ENCODE measurements around the gene SNX33. TPM values are rescaled to one million over a fixed set of nuclear protein-coding genes. Genes with fewer than 3 reads are reported as not detected.
"Not testable (repeated sequence)": the region's sequence is repeated elsewhere in the genome, so short reads cannot be mapped to it uniquely, and the experiment has no call there.

Gene SNX33
- total and polyA plus RNA-seq, 5 experiments from 2014 or later: 0.05 to 1.7 (median 0.44) TPM

DNA sequence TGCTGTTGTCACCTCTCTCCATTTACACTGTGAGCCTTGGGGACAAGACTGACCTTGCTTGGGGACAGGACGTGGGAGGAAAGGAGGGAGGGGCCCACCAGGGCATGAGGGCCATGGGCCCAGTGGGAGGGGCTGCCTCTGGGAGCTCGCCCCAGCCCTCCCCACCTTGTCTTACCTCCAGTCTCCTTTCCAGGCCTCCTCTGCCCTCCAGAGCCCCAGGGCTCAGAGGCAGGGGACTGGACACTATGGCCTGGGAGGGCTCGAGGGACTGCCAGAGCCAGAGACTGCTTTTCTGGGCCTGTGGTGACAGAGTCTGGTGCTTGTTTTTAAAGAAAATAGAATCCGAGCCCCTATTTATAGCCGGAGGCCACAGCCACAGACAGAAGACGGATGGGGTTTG lies 54.7 kb downstream of the SNX33 start:
- DNase-seq: no peak
- H3K4me1 Mint-ChIP-seq: peaks cover 5 to 29% (median 10%) of the 10 kb centered on the region in 4 donors
- ATAC-seq: no peak
- peaks cover 0 to 3% (median 0%) of the 10 kb centered on the region in 5 donors for H3K27me3 Mint-ChIP-seq
- H3K27ac Mint-ChIP-seq: peak overlapping the region in 1 of 10 donors; percentile 11
- no peaks in the 10 kb centered on the region for H3K9me3 Mint-ChIP-seq
- H3K4me3 Mint-ChIP-seq: no peak overlapping the region
- POLR2A ChIA-PET: no interaction called here
- no peaks in the 10 kb centered on the region for H3K36me3 Mint-ChIP-seq

GRCh38 chr15:75703440-75704262 lies 55.9 kb downstream of the SNX33 start:
- peaks cover 5 to 29% (median 8%) of the 10 kb centered on the region in 4 donors for H3K4me1 Mint-ChIP-seq

DNA sequence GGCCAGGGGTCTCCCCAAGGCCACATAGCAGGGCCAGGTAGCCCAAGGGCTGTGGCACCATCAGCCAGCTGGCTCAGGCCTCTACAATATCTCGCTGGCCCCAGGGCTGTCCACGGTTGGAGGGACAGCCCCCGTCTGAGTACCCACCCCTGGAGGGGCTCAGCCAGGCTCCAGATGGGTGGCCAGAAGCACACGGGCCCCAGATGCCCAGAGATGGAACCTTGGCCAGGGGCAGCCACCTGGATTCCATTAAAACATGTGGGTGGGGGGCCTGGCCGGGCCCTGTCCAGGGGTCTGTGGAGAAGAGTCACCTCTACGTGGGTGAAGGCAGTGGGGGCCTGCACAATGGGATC lies 56.5 kb downstream of the SNX33 start:
- H3K36me3 Mint-ChIP-seq: no peaks in the 10 kb centered on the region
- POLR2A ChIA-PET: no interaction called here
- H3K27ac Mint-ChIP-seq: no peak overlapping the region
- no peaks in the 10 kb centered on the region for H3K9me3 Mint-ChIP-seq
- H3K4me3 Mint-ChIP-seq: no peak overlapping the region
- no peak for ATAC-seq
- DNase-seq: no peak
- H3K4me1 Mint-ChIP-seq: peaks cover 2 to 25% (median 6%) of the 10 kb centered on the region in 4 donors
- H3K27me3 Mint-ChIP-seq: no peaks in the 10 kb centered on the region

More at GRCh38 chr15:75703440-75704262, 55.9 kb downstream of the SNX33 start:
- H3K36me3 Mint-ChIP-seq, H3K9me3 Mint-ChIP-seq, ATAC-seq, H3K27ac Mint-ChIP-seq, POLR2A ChIA-PET, DNase-seq, H3K27me3 Mint-ChIP-seq, H3K4me3 Mint-ChIP-seq: not testable (repeated sequence)

GRCh38 chr15:75704618-75705017 lies 56.9 kb downstream of the SNX33 start:
- Mint-ChIP-seq H3K27ac (no peak overlapping the region), H3K27me3 (no peaks in the 10 kb centered on the region), H3K9me3 (no peaks in the 10 kb centered on the region), H3K4me1 (peaks cover 0 to 21% (median 3%) of the 10 kb centered on the region in 4 donors), H3K4me3 (no peak overlapping the region), H3K36me3 (no peaks in the 10 kb centered on the region)
- DNase-seq: no peak
- POLR2A ChIA-PET: no interaction called here
- ATAC-seq: no peak

DNA sequence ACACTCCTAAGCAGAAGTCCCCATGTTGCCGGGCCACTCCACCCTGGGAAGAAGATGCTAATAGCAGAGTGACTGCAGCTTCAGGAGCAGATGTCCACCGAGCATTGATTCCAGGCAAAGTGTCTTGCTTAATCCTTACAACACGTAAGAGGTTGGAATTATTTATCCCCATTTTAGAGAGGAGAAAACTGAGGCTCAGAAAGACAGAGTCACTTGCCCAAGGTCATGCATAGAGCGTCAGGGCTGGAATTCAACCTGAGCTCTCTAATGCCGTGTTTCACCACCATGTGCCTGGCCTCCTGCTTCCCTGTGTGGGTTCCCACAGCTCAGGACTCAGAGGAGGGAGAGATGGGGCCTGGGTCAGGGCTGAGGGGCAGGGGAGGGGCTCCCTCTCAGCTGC lies 57.7 kb downstream of the SNX33 start:
- not testable (repeated sequence) for H3K9me3 Mint-ChIP-seq
- peak overlapping the region in 1 of 10 donors; percentile 56 for H3K27ac Mint-ChIP-seq

GRCh38 chr15:75705854-75706681 lies 58.4 kb downstream of the SNX33 start:
- ATAC-seq: no peak
- no peak overlapping the region for H3K4me3 Mint-ChIP-seq
- no peaks in the 10 kb centered on the region for H3K9me3 Mint-ChIP-seq
- peak overlapping the region in 4 of 10 donors; percentile 5 to 80 (median 42) for H3K27ac Mint-ChIP-seq
- H3K36me3 Mint-ChIP-seq: no peaks in the 10 kb centered on the region
- DNase-seq: no peak
- POLR2A ChIA-PET: no interaction called here
- H3K27me3 Mint-ChIP-seq: no peaks in the 10 kb centered on the region
- H3K4me1 Mint-ChIP-seq: peaks cover 0 to 10% (median 0%) of the 10 kb centered on the region in 4 donors

More for the DNA sequence above, 57.7 kb downstream of the SNX33 start:
- POLR2A ChIA-PET, DNase-seq, H3K27me3 Mint-ChIP-seq, ATAC-seq, H3K36me3 Mint-ChIP-seq, H3K4me3 Mint-ChIP-seq: not testable (repeated sequence)
- peaks cover 0 to 15% (median under 1%) of the 10 kb centered on the region in 4 donors for H3K4me1 Mint-ChIP-seq

GRCh38 chr15:75706682-75706954 lies 58.9 kb downstream of the SNX33 start:
- ATAC-seq: no peak
- no peaks in the 10 kb centered on the region for H3K9me3 Mint-ChIP-seq
- DNase-seq: no peak
- no peaks in the 10 kb centered on the region for H3K36me3 Mint-ChIP-seq
- no peak overlapping the region for H3K4me3 Mint-ChIP-seq
- H3K4me1 Mint-ChIP-seq: peaks cover 0 to 7% (median 0%) of the 10 kb centered on the region in 4 donors
- POLR2A ChIA-PET: no interaction called here
- H3K27ac Mint-ChIP-seq: peak overlapping the region in 2 of 10 donors; percentile 56 to 80
- H3K27me3 Mint-ChIP-seq: peaks cover 0 to 3% (median 2%) of the 10 kb centered on the region in 5 donors

DNA sequence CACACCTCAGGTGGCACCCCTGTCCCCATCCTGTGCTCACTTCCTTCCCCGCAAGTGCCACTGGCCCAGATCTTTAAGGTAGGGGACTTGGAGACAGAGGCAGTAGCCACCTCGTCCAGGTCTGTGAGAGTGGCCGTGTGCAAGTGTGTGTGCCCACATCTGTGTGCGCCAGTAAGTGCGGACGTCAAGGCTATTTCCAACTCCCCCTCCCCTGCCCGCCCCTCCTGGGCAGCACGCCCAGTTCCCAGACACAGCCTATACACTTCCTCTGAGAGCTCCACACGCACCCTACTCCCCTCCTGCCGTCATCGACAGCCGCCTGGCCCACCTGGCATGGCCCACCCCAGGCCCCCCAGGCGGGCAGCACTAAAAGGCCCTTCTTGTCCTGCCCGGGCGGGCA lies 61.7 kb downstream of the SNX33 start:
- H3K27me3 Mint-ChIP-seq: peaks cover 7 to 18% (median 13%) of the 10 kb centered on the region in 5 donors
- H3K36me3 Mint-ChIP-seq, POLR2A ChIA-PET, H3K9me3 Mint-ChIP-seq, H3K4me3 Mint-ChIP-seq, H3K27ac Mint-ChIP-seq, H3K4me1 Mint-ChIP-seq, ATAC-seq, DNase-seq: not testable (repeated sequence)

- H3K9me3 Mint-ChIP-seq, H3K4me1 Mint-ChIP-seq, ATAC-seq, POLR2A ChIA-PET, H3K4me3 Mint-ChIP-seq, H3K27ac Mint-ChIP-seq, DNase-seq, H3K36me3 Mint-ChIP-seq: not testable (repeated sequence)
- H3K27me3 Mint-ChIP-seq: peaks cover 7 to 20% (median 13%) of the 10 kb centered on the region in 5 donors
These were observed 63.2 kb downstream of the SNX33 start for GRCh38 chr15:75710874-75711273.

- H3K4me3 Mint-ChIP-seq: peak overlapping the region in 1 of 10 donors; percentile 6
- H3K9me3 Mint-ChIP-seq, H3K27ac Mint-ChIP-seq, ATAC-seq, H3K4me1 Mint-ChIP-seq, DNase-seq, H3K36me3 Mint-ChIP-seq, POLR2A ChIA-PET: not testable (repeated sequence)
- peaks cover 7 to 20% (median 13%) of the 10 kb centered on the region in 5 donors for H3K27me3 Mint-ChIP-seq
These were observed 63.8 kb downstream of the SNX33 start for GRCh38 chr15:75711495-75711894.

Other genes with a start within 250 kb of the SNX33 start
- 100 to 1,000 TPM; 130 to 137 TPM for gene SIN3A, start 196.2 kb upstream of the SNX33 start, total RNA-seq
- gene SIN3A, start 196.2 kb upstream of the SNX33 start, polyA plus RNA-seq: 10 to 100 TPM; 12.4 to 17.0 (median 12.7) TPM
- 10 to 100 TPM; 10.1 to 14.0 TPM for gene PTPN9, start 68.6 kb upstream of the SNX33 start, total RNA-seq
- gene PTPN9, start 68.6 kb upstream of the SNX33 start, polyA plus RNA-seq: 10 to 100 TPM; 12.9 to 19.6 (median 18.2) TPM
- gene SNUPN, start 22.2 kb upstream of the SNX33 start, total RNA-seq: 10 to 100 TPM; 22.8 to 25.0 TPM
- gene SNUPN, start 22.2 kb upstream of the SNX33 start, polyA plus RNA-seq: 10 to 100 TPM; 20.1 to 33.7 (median 21.7) TPM
- 10 to 100 TPM; 94.3 to 95.7 TPM for gene IMP3, start 7.7 kb upstream of the SNX33 start, total RNA-seq
- 100 to 1,000 TPM; 199 to 256 (median 238) TPM for gene IMP3, start 7.7 kb upstream of the SNX33 start, polyA plus RNA-seq
- not detected for gene CSPG4, start 64.9 kb downstream of the SNX33 start, total RNA-seq
- not detected for gene CSPG4, start 64.9 kb downstream of the SNX33 start, polyA plus RNA-seq
- 10 to 100 TPM; 26.3 to 27.3 TPM for gene UBE2Q2, start 195.5 kb downstream of the SNX33 start, total RNA-seq
- gene UBE2Q2, start 195.5 kb downstream of the SNX33 start, polyA plus RNA-seq: 10 to 100 TPM; 18.7 to 25.7 (median 23.0) TPM

Data from naive thymus-derived CD8-positive, alpha-beta T cell (primary cell).